IMR-90 (cell line): Measurements from ENCODE around the gene ARFGAP3. TPM values are rescaled to one million over a fixed set of nuclear protein-coding genes. Genes with fewer than 3 reads are reported as not detected.

Source experiments
- ATAC-seq: fragments of 200-7000 bp; cut with Tn5 transposase; 2 replicates; pipeline ENCODE4 v1.9.1; 2020; ENCODE audit warnings: low read depth, mild to moderate bottlenecking, moderate library complexity
- BruUV-seq: library from RNA; stranded (reverse); fragments of 400-500 nt; replicated peaks from 2 replicates; lab custom pipeline; 2021; lab: Mats Ljungman, UMichigan
- CTCF ChIA-PET: fragments of 300-600 bp; formaldehyde crosslinking; extraction: SDS; loops from one replicate; lab custom pipeline; 2021; ENCODE audit warnings: antibody characterized with exemption; lab: Yijun Ruan, JAX
- POLR2A ChIA-PET: fragments of 300-600 bp; sonication (Branson Sonifier 250); formaldehyde crosslinking; loops from one replicate; lab custom pipeline; 2022; ENCODE audit warnings: antibody characterized with exemption; ENCODE audit not compliant: unreplicated experiment; lab: Charles Lee
- DNase-seq: peaks from one replicate; pipeline ENCODE4 v3.0.0; 2013
- H2AFZ ChIP-seq: replicated peaks from 2 replicates; pipeline ENCODE3; 2013; ENCODE audit warnings: low read length, mild to moderate bottlenecking; ENCODE audit not compliant: poor library complexity
- H2AK5ac ChIP-seq: 2 replicates; pipeline ENCODE4 v1.6.1; 2013; ENCODE audit warnings: low read depth, low read length, inconsistent platforms
- H2AK9ac ChIP-seq: replicated peaks from 2 replicates; pipeline ENCODE3; 2013; ENCODE audit warnings: mild to moderate bottlenecking, low read depth, low read length, moderate library complexity; ENCODE audit not compliant: poor library complexity
- H2BK120ac ChIP-seq: 2 replicates; pipeline ENCODE4 v1.6.1; 2013; ENCODE audit warnings: low read depth, low read length, inconsistent platforms
- H2BK15ac ChIP-seq: 3 replicates; pipeline ENCODE4 v1.6.1; 2013; ENCODE audit warnings: low read depth, low read length, inconsistent platforms
- H2BK20ac ChIP-seq: 2 replicates; pipeline ENCODE4 v1.6.1; 2013; ENCODE audit warnings: low read depth, mild to moderate bottlenecking, inconsistent platforms, low read length, moderate library complexity
- H2BK5ac ChIP-seq: 2 replicates; pipeline ENCODE4 v1.6.1; 2013; ENCODE audit warnings: mild to moderate bottlenecking, low read depth, low read length, inconsistent platforms; ENCODE audit not compliant: poor library complexity, severe bottlenecking
- H3K14ac ChIP-seq: replicated peaks from 2 replicates; pipeline ENCODE4 v1.6.1; 2013; ENCODE audit warnings: low read depth, low read length, inconsistent platforms
- H3K18ac ChIP-seq: 2 replicates; pipeline ENCODE4 v1.6.1; 2013; ENCODE audit warnings: low read depth, low read length, control low read depth
- H3K23ac ChIP-seq: 2 replicates; pipeline ENCODE4 v1.6.1; 2013; ENCODE audit warnings: low read depth, low read length, inconsistent platforms
- H3K27ac ChIP-seq: 2 replicates; pipeline ENCODE4 v1.5.1; 2013; ENCODE audit warnings: mild to moderate bottlenecking, control low read depth, low read length; ENCODE audit not compliant: insufficient read depth
- H3K27me3 ChIP-seq: 2 replicates; pipeline ENCODE4 v1.6.1; 2013; ENCODE audit warnings: low read length; ENCODE audit not compliant: control insufficient read depth, insufficient read depth
- H3K36me3 ChIP-seq: 2 replicates; pipeline ENCODE4 v1.6.1; 2013; ENCODE audit warnings: low read length, mixed read lengths; ENCODE audit not compliant: control insufficient read depth, insufficient read depth
- H3K4ac ChIP-seq: 2 replicates; pipeline ENCODE4 v1.6.1; 2013; ENCODE audit warnings: low read depth, low read length, inconsistent platforms
- H3K4me1 ChIP-seq: 2 replicates; pipeline ENCODE4 v1.6.1; 2013; ENCODE audit warnings: low read length, mixed read lengths; ENCODE audit not compliant: control insufficient read depth, insufficient read depth
- H3K4me2 ChIP-seq: 2 replicates; pipeline ENCODE4 v1.6.1; 2013; ENCODE audit warnings: low read depth, mild to moderate bottlenecking, control low read depth, low read length, moderate library complexity
- H3K4me3 ChIP-seq: 2 replicates; pipeline ENCODE4 v1.5.1; 2013; ENCODE audit warnings: low read depth, mild to moderate bottlenecking, control low read depth, low read length, moderate library complexity; ENCODE audit not compliant: insufficient read depth
- H3K56ac ChIP-seq: 2 replicates; pipeline ENCODE4 v1.6.1; 2013; ENCODE audit warnings: low read length, inconsistent platforms; ENCODE audit not compliant: insufficient read depth; ENCODE audit errors: extremely low read depth
- H3K79me1 ChIP-seq, 2 experiments: 2 replicates each; pipeline ENCODE4 v1.6.1; 2013; ENCODE audit warnings: low read length in 2 of 2, inconsistent platforms in 1 of 2, low read depth in 1 of 2
- H3K9ac ChIP-seq: 2 replicates; pipeline ENCODE4 v1.6.1; 2013; ENCODE audit warnings: low read depth, low read length, control low read depth
- H3K9me1 ChIP-seq: 2 replicates; pipeline ENCODE4 v1.6.1; 2013; ENCODE audit warnings: low read length, inconsistent platforms; ENCODE audit not compliant: insufficient read depth
- H3K9me3 ChIP-seq: 2 replicates; pipeline ENCODE4 v1.6.1; 2013; ENCODE audit warnings: low read length; ENCODE audit not compliant: control insufficient read depth, insufficient read depth
- H4K20me1 ChIP-seq: 2 replicates; pipeline ENCODE4 v1.6.1; 2013; ENCODE audit warnings: low read length, inconsistent platforms; ENCODE audit not compliant: insufficient read depth
- H4K5ac ChIP-seq: 2 replicates; pipeline ENCODE4 v1.6.1; 2013; ENCODE audit warnings: mild to moderate bottlenecking, low read depth, low read length, control low read depth
- H4K8ac ChIP-seq, 2 experiments: 2 replicates each; pipeline ENCODE4 v1.6.1; 2013; ENCODE audit warnings: low read depth in 2 of 2, low read length in 2 of 2, control low read depth in 1 of 2, inconsistent platforms in 1 of 2
- H4K91ac ChIP-seq: 2 replicates; pipeline ENCODE4 v1.6.1; 2013; ENCODE audit warnings: low read depth, low read length, inconsistent platforms; ENCODE audit not compliant: insufficient read depth
- BHLHE40 ChIP-seq: fragments of 150-350 bp; IDR thresholded peaks from 2 replicates; pipeline ENCODE4 v1.6.1; 2016; ENCODE audit warnings: mild to moderate bottlenecking, low read depth, low read length
- CEBPB ChIP-seq: IDR thresholded peaks from 2 replicates; pipeline ENCODE4 v1.6.1; 2012; ENCODE audit warnings: low read depth, low read length, improper control_type of control experiment
- ELK1 ChIP-seq: fragments of 150-350 bp; IDR thresholded peaks from 2 replicates; pipeline ENCODE4 v1.6.1; 2016; ENCODE audit warnings: low read depth, mild to moderate bottlenecking, low read length, moderate library complexity, borderline replicate concordance
- MAFK ChIP-seq: IDR thresholded peaks from 2 replicates; pipeline ENCODE4 v1.6.1; 2012; ENCODE audit warnings: low read depth, low read length, improper control_type of control experiment
- MAZ ChIP-seq: IDR thresholded peaks from 2 replicates; pipeline ENCODE4 v1.6.1; 2012; ENCODE audit warnings: low read depth, mild to moderate bottlenecking, low read length, improper control_type of control experiment, moderate library complexity, borderline replicate concordance
- NFE2L2 ChIP-seq: fragments of 150-350 bp; IDR thresholded peaks from 2 replicates; pipeline ENCODE4 v1.6.1; 2016; ENCODE audit warnings: low read depth, mild to moderate bottlenecking, low read length
- RCOR1 ChIP-seq: IDR thresholded peaks from 2 replicates; pipeline ENCODE4 v1.6.1; 2012; ENCODE audit warnings: mild to moderate bottlenecking, low read length, improper control_type of control experiment; ENCODE audit not compliant: insufficient replicate concordance
- SMC3 ChIP-seq: fragments of 150-350 bp; IDR thresholded peaks from 2 replicates; pipeline ENCODE4 v1.6.1; 2016; ENCODE audit warnings: low read depth, mild to moderate bottlenecking, antibody characterized with exemption, low read length, moderate library complexity
- USF2 ChIP-seq: fragments of 150-350 bp; IDR thresholded peaks from 2 replicates; pipeline ENCODE4 v1.6.1; 2017; ENCODE audit warnings: mild to moderate bottlenecking, antibody characterized with exemption, low read length, low read depth
- WGBS, 2 experiments: methylation state at CpG; one replicate each; pipeline versions ENCODE4 v1.1.5 to v1.1.7; 2013; ENCODE audit warnings: missing lambda C conversion rate in 2 of 2; ENCODE audit not compliant: insufficient read length in 1 of 2; ENCODE audit errors: extremely low coverage in 2 of 2; 5-methylcytosine and 5-hydroxymethylcytosine counted together
- dilution Hi-C: fragments of 300-500 bp; cut with HindIII; formaldehyde crosslinking; loops from one replicate; pipeline ENCODE4 v1.14.3; 2018; ENCODE audit warnings: low sequenced_read_pairs; ENCODE audit not compliant: unreplicated experiment
- in situ Hi-C: fragments of 300-500 bp; cut with MboI; formaldehyde crosslinking; loops from 3 replicates; pipeline ENCODE4 v1.14.3; 2019; ENCODE audit warnings: low sequenced_read_pairs, inconsistent platforms, mixed read lengths
- intact Hi-C: fragments of 100-400 bp; cut with micrococcal nuclease; formaldehyde crosslinking; loops from 2 replicates; pipeline ENCODE4 v1.10.0; 2022
- polyA plus RNA-seq, 3 experiments: library from polyadenylated mRNA; depleted of rRNA; stranded (reverse); fragments of >200 nt; gene quantifications; 2 replicates each; pipeline ENCODE4 v1.2.3, GENCODE V29; 2012; ENCODE audit warnings: low replicate concordance in 1 of 3
- total RNA-seq: library from RNA; depleted of rRNA; stranded (reverse); fragments of >200 nt; gene quantifications from 2 replicates; pipeline ENCODE4 v1.2.3, GENCODE V29; 2012

ARFGAP3 gene
- total and polyA plus RNA-seq, 2 of the 4 experiments (the other 2 are of a cell fraction), result 50.0 to 70.1 TPM

DNA sequence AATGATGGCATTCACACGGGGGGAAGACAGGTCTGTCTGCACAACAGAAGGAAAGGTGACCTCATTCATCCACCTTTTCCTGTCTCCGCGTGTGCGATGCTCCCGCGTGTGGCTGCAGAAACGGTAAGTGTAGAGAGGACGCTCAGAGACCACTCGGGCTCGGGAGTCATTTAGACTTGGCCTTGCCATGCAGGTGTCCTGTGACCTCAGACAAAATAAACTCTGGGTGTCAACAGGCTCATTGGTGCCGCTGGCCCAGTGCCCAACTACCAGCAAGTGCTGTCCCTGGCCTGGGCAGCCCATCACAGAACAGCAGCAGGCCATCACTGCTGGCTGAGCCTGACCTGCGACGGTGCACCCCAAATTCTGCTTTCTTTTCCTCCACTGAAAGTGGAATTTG lies 48.1 kb upstream of the ARFGAP3 start:
- Histone ChIP-seq H3K79me1 (peaks cover 62 to 99% of the 10 kb centered on the region in 2 experiments), H3K18ac (no peak overlapping the region), H4K20me1 (peaks cover 84% of the 10 kb centered on the region), H2BK5ac (no peak overlapping the region), H3K4ac (no peak overlapping the region), H4K5ac (no peak overlapping the region), H2BK20ac (no peak overlapping the region), H2BK15ac (no peak overlapping the region), H3K56ac (no peak overlapping the region), H3K9me1 (peaks cover 44% of the 10 kb centered on the region), H3K4me3 (no peak overlapping the region), H2BK120ac (no peak overlapping the region), H3K36me3 (peaks cover 17% of the 10 kb centered on the region), H3K4me2 (no peak overlapping the region), H3K9me3 (no peaks in the 10 kb centered on the region), H2AK5ac (no peak overlapping the region), H4K91ac (no peak overlapping the region), H2AFZ (no peak overlapping the region), H3K9ac (no peak overlapping the region), H3K14ac (no peak overlapping the region), H3K27ac (no peak overlapping the region), H4K8ac (no peak overlapping the region), H3K27me3 (no peaks in the 10 kb centered on the region), H2AK9ac (no peak overlapping the region), H3K23ac (no peak overlapping the region), H3K4me1 (peaks cover 18% of the 10 kb centered on the region)
- TF ChIP-seq NFE2L2 (no peak), MAFK (no peak), CEBPB (no peak), ELK1 (no peak), MAZ (no peak), BHLHE40 (no peak), USF2 (no peak), RCOR1 (no peak), SMC3 (no peak)
- ChIA-PET POLR2A (no interaction called here), CTCF (no interaction called here)
- WGBS, 2 experiments, result 92% methylated on average over 13 of the region's 13 CpGs; no CpG with 5 or more reads in 1 of the 2 experiments
- in situ Hi-C loops, result no loop called here
- no peak for DNase-seq
- dilution Hi-C loops, result no loop called here
- no TSS peak for BruUV-seq
- ATAC-seq, result no peak
- intact Hi-C loops, result no loop called here
